T-helper 2 cell treated with Interferon-gamma antibody and Interleukin-4, amounts not matched to agents 5 μg/mL and 100 μg/mL, for 36 hours (primary cell): Measurements from ENCODE around the gene MCF2L2.

ENCODE experiments used
- DNase-seq: peaks from one replicate; pipeline ENCODE4 v3.0.0; 2021; ENCODE audit warnings: low spot score
- H3K27ac Mint-ChIP-seq: one replicate; pipeline ENCODE4 v1.8.0; 2021; ENCODE audit warnings: mild to moderate bottlenecking, mixed read lengths
- H3K27me3 Mint-ChIP-seq: one replicate; pipeline ENCODE4 v1.8.0; 2021; ENCODE audit warnings: low read depth, mixed read lengths
- H3K36me3 Mint-ChIP-seq: one replicate; pipeline ENCODE4 v1.8.0; 2021; ENCODE audit warnings: low read depth, mixed read lengths
- H3K4me1 Mint-ChIP-seq: one replicate; pipeline ENCODE4 v1.8.0; 2021; ENCODE audit warnings: low read depth, mixed read lengths
- H3K4me3 Mint-ChIP-seq: one replicate; pipeline ENCODE4 v1.8.0; 2022; ENCODE audit warnings: mild to moderate bottlenecking, moderate library complexity, mixed read lengths
- H3K9me3 Mint-ChIP-seq: one replicate; pipeline ENCODE4 v1.8.0; 2021; ENCODE audit warnings: mixed read lengths

The MCF2L2 gene

GRCh38 chr3:183212096-183212495 lies 216.3 kb downstream of the MCF2L2 start:
- Mint-ChIP-seq H3K4me3 (no peak overlapping the region), H3K4me1 (peaks cover 5% of the 10 kb centered on the region), H3K27me3 (no peaks in the 10 kb centered on the region), H3K36me3 (peaks cover 18% of the 10 kb centered on the region), H3K9me3 (peaks cover 29% of the 10 kb centered on the region), H3K27ac (no peak overlapping the region)
- DNase-seq = no peak

GRCh38 chr3:183211352-183211751 lies 217.1 kb downstream of the MCF2L2 start:
- H3K27ac Mint-ChIP-seq = no peak overlapping the region
- DNase-seq = no peak
- peaks cover 33% of the 10 kb centered on the region for H3K9me3 Mint-ChIP-seq
- H3K4me1 Mint-ChIP-seq = peaks cover 6% of the 10 kb centered on the region
- H3K27me3 Mint-ChIP-seq = no peaks in the 10 kb centered on the region
- H3K4me3 Mint-ChIP-seq = no peak overlapping the region
- H3K36me3 Mint-ChIP-seq = peaks cover 19% of the 10 kb centered on the region

- H3K9me3 Mint-ChIP-seq = peaks cover 35% of the 10 kb centered on the region
- no peak overlapping the region for H3K27ac Mint-ChIP-seq
- peaks cover 20% of the 10 kb centered on the region for H3K36me3 Mint-ChIP-seq
- no peak overlapping the region for H3K4me3 Mint-ChIP-seq
- H3K4me1 Mint-ChIP-seq = peaks cover 6% of the 10 kb centered on the region
- DNase-seq = peak; percentile 35
- H3K27me3 Mint-ChIP-seq = no peaks in the 10 kb centered on the region
Measured at GRCh38 chr3:183210862-183211341, 217.5 kb downstream of the MCF2L2 start.

- Mint-ChIP-seq H3K27me3 (no peaks in the 10 kb centered on the region), H3K36me3 (peaks cover 20% of the 10 kb centered on the region), H3K4me1 (peaks cover 6% of the 10 kb centered on the region), H3K4me3 (no peak overlapping the region), H3K9me3 (peaks cover 35% of the 10 kb centered on the region), H3K27ac (no peak overlapping the region)
- DNase-seq = no peak
Measured at GRCh38 chr3:183210341-183210740, 218.1 kb downstream of the MCF2L2 start.

DNA sequence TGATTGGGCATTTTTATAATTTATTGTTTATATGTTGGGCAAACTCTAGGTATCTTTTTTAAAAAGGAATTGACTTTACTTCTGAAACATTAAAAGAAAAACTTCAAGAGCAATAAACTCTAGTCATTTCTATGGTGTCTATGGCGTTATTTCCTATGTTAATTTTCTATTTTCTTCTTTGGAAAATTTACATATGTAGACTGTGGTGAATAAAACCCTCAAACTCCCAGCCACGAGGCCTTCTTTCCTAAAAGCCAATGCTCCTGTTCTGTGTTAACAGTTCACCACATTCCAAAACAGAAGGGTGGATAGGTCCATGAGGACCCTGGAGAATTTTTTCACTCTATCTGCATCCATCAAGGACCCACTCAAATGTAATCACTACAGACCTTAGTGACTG lies 219.6 kb downstream of the MCF2L2 start:
- peaks cover 25% of the 10 kb centered on the region for H3K36me3 Mint-ChIP-seq
- no peak overlapping the region for H3K4me3 Mint-ChIP-seq
- DNase-seq = no peak
- no peaks in the 10 kb centered on the region for H3K27me3 Mint-ChIP-seq
- H3K27ac Mint-ChIP-seq = no peak overlapping the region
- peaks cover 6% of the 10 kb centered on the region for H3K4me1 Mint-ChIP-seq
- peaks cover 43% of the 10 kb centered on the region for H3K9me3 Mint-ChIP-seq

GRCh38 chr3:183208260-183208659 lies 220.2 kb downstream of the MCF2L2 start:
- peaks cover 30% of the 10 kb centered on the region for H3K36me3 Mint-ChIP-seq
- no peak for DNase-seq
- H3K27me3 Mint-ChIP-seq = no peaks in the 10 kb centered on the region
- peaks cover 49% of the 10 kb centered on the region for H3K9me3 Mint-ChIP-seq
- H3K4me3 Mint-ChIP-seq = no peak overlapping the region
- no peak overlapping the region for H3K27ac Mint-ChIP-seq
- peaks cover 6% of the 10 kb centered on the region for H3K4me1 Mint-ChIP-seq

GRCh38 chr3:183203670-183204069 lies 224.7 kb downstream of the MCF2L2 start:
- H3K36me3 Mint-ChIP-seq = peaks cover 29% of the 10 kb centered on the region
- no peak overlapping the region for H3K27ac Mint-ChIP-seq
- peaks cover 19% of the 10 kb centered on the region for H3K4me1 Mint-ChIP-seq
- H3K27me3 Mint-ChIP-seq = no peaks in the 10 kb centered on the region
- H3K4me3 Mint-ChIP-seq = no peak overlapping the region
- peaks cover 26% of the 10 kb centered on the region for H3K9me3 Mint-ChIP-seq
- DNase-seq = no peak

DNA sequence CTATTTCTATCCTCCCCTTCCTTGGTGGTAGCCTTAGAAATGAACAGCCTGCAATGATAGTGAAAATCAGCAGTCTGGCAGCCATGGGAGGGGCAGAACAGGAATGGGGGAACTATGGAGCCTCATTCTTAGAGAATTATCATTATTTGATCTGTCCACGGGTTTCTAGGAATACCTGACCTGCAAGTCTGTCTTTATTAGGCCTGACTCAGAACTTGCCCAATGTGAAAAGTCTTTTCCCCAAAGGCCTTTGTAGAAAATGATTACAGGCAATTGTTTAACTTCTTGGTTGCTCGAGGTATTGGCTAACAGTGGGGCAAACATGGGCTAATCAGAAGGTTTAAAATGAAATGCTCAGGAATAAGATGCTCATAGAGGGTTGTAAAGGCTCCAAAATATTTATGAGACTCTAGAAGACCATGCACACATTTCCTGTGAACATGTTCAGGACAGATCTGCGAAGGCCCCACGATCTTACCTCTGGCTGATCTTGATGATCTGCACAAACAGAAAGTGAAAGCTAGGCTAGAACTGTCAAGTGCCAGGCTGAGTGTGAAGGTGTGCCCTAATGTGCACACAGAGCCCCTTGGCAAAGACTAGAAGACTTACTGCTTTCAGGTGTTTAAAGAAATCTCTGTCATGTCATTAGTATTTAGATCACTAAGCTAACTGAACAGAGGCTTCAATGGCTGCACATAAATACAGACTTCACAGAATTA lies 226.3 kb downstream of the MCF2L2 start:
- peak overlapping the region; percentile 69 for H3K27ac Mint-ChIP-seq
- H3K4me1 Mint-ChIP-seq = peaks cover 19% of the 10 kb centered on the region
- H3K36me3 Mint-ChIP-seq = peaks cover 25% of the 10 kb centered on the region
- H3K4me3 Mint-ChIP-seq = peak overlapping the region; percentile 62
- H3K9me3 Mint-ChIP-seq = peaks cover 20% of the 10 kb centered on the region
- no peaks in the 10 kb centered on the region for H3K27me3 Mint-ChIP-seq
- DNase-seq = no peak

DNA sequence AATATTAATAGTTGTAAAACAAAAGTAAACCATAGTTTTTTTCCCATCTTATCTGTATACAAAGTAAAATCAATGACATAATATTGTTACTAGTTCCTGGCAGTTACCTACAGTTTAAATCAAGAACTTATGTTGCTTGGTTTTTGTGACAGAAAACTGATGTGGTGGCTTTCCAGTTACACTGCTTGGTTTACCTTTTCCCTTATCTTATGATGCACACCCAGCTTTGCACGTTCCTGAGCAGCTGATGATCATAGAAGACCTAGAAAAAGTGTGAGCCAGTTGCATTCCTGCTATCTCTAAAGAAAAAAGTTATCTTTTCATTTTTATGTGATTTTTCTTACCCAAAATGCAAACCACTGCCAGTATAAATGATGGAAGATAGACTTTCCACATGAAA lies 229.5 kb downstream of the MCF2L2 start:
- Mint-ChIP-seq H3K9me3 (peaks cover 8% of the 10 kb centered on the region), H3K27me3 (no peaks in the 10 kb centered on the region), H3K36me3 (peaks cover 19% of the 10 kb centered on the region), H3K4me3 (no peak overlapping the region), H3K27ac (no peak overlapping the region), H3K4me1 (peaks cover 17% of the 10 kb centered on the region)
- DNase-seq = no peak

DNA sequence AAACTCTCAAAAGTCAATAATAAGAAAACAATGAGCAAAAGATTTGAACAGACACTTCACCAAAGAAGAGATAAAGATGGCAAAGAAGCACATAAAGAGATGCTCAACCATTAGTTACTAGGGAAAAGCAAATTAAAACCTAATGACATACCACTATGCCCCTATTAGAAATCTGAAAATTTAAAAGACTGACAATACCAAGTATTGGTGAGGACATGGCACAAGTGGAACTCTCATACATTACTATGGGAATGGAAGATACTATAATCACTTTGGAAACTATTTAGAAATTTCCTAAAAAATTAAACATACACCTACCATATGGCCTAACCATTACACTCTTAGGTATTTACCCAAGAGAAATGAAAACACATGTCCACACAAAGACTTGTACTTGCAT lies 230.7 kb downstream of the MCF2L2 start:
- Mint-ChIP-seq H3K36me3 (peaks cover 12% of the 10 kb centered on the region), H3K27ac (no peak overlapping the region), H3K4me3 (no peak overlapping the region), H3K4me1 (peaks cover 20% of the 10 kb centered on the region), H3K27me3 (no peaks in the 10 kb centered on the region), H3K9me3 (no peaks in the 10 kb centered on the region)
- DNase-seq = no peak

DNA sequence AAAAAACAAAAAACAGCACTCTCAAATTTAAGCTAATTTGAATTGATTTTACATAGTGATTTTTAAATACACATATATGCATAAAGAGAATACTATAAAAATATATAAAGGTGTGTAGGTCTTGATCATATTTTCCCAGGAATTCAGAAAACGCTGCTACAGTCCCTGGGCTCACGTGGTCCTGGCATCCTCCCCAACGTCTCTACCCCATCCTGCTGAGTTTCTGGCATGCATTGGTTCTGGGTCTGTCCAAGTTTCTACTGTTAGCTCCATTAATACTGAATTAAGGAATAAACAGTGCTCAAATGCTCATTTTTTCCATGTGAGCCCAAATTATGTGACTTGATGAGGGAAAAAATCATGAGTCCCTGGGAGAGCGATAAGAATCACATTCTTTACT lies 233.2 kb downstream of the MCF2L2 start:
- peaks cover 5% of the 10 kb centered on the region for H3K4me1 Mint-ChIP-seq
- no peak overlapping the region for H3K27ac Mint-ChIP-seq
- H3K4me3 Mint-ChIP-seq = no peak overlapping the region

DNA sequence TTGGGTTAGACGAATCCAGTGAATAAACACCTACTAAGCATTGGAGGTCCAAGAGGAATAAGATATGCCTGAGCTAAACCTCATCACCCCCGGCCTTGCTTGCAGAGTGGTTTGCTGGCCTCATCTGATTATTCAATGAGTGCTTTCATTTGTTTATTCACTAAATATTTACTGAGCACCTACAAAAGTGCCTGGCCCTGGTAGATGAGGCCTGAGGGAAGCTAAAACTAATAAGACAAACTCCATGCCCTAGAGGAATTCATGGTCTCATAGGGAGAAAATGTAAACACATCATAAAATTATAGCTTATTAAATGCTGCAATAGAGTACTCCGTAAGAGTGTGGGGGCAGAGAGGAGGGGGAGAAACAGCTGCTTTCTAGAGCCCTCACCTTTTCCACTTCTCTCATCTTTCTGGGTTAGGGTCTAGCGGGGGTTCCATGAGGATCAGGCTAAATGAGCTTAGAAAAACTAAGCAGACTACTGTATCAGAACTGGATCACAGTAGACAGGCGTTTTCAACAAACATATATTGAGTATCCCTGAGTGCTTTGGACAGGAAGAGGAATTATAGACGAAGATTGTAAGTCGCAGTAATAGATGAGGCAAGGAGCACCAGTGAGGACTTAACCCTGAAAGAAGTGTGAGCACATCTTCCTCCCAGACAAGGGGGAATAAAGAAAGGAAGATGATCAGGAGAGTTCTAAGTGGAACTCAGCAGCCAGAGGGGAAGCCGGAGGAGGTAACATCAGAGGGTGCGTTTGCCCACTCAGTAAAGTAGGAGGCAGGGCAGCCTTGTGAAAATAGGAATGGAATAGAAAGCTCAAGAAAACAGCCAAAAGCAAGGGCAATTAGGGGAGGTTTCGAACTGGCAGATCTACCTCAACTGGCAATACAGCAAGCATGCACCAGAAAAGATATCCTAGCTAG lies 234.4 kb downstream of the MCF2L2 start:
- Mint-ChIP-seq H3K9me3 (no peaks in the 10 kb centered on the region), H3K4me1 (peaks cover 4% of the 10 kb centered on the region), H3K36me3 (no peaks in the 10 kb centered on the region), H3K27me3 (no peaks in the 10 kb centered on the region), H3K4me3 (no peak overlapping the region), H3K27ac (no peak overlapping the region)
- DNase-seq = no peak

More for the DNA sequence above, 233.2 kb downstream of the MCF2L2 start:
- DNase-seq = no peak
- Mint-ChIP-seq H3K36me3 (no peaks in the 10 kb centered on the region), H3K9me3 (no peaks in the 10 kb centered on the region), H3K27me3 (no peaks in the 10 kb centered on the region)

DNA sequence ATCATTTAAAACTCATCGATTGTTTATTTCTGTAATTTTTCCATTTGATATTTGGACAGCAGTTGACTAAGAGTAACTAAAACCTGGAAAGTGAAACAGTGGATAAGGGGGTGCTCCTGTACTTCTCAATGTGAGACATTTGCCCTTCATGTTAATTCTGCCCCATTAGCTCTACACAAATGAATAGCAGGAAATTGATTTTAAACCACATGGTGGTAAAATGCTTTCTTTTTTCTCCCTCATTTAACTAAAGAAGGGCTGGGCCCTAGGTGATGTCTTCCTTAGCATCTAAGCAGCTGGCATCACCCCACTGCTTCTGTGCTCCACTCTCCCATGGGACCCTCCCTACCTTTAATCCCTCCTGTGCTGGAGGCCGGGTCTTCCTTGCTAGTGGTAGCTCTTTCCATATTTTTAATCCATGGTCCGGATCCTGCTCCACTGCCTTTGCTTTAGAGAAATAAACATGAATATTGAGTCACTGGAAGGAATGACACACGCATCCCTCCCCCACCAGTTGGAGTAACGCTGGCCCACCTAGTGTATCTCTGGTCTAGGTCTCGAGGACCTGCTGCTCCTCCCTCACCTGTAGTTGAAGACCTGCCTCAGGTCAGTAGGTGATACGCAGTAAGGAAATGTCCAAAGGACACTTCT lies 235.6 kb downstream of the MCF2L2 start:
- Mint-ChIP-seq H3K4me1 (peaks cover 4% of the 10 kb centered on the region), H3K36me3 (no peaks in the 10 kb centered on the region), H3K4me3 (no peak overlapping the region), H3K9me3 (no peaks in the 10 kb centered on the region), H3K27me3 (no peaks in the 10 kb centered on the region), H3K27ac (peak overlapping the region; percentile 62)
- no peak for DNase-seq

DNA sequence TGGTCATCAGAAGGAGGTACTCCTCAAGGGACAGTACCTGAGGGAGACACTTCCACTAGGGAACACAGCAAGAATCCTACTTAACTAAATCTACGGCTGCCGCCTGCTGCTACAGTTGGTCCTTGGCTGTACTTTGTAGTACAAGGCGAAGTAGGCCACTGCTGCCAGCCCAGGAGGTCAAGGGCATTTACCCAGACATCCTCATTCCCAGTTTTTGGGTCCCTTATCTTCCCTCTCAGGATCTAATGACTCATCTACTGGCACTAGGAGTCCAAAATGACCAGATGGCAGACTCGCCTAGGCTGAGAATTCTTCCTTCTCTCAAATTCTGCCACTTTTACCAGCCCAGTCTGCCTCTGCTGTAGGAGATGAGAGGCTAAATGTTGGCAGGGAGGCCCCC lies 238.8 kb downstream of the MCF2L2 start:
- H3K36me3 Mint-ChIP-seq = no peaks in the 10 kb centered on the region
- no peak overlapping the region for H3K27ac Mint-ChIP-seq
- no peak overlapping the region for H3K4me3 Mint-ChIP-seq
- H3K27me3 Mint-ChIP-seq = no peaks in the 10 kb centered on the region
- DNase-seq = no peak
- H3K9me3 Mint-ChIP-seq = no peaks in the 10 kb centered on the region
- H3K4me1 Mint-ChIP-seq = peaks cover 13% of the 10 kb centered on the region
